ENCODE results near the gene CDHR3. TPM values are rescaled to one million over a fixed set of nuclear protein-coding genes. Genes with fewer than 3 reads are reported as not detected.

Gene CDHR3
- total and polyA plus RNA-seq, 9 of the 15 experiments (the other 6 are each of a cell fraction or from before 2014, with no cell fraction given): 0.03 to 0.66 (median 0.24) TPM; not detected in 1

GRCh38 chr7:106015381-106016218, 52.5 kb downstream of the CDHR3 start (continued):
- TF ChIP-seq CREB3 (tag; conservative IDR thresholded peaks at IDR 0.05; ENCODE audit: low read depth) (no peak), ZNF586 (CRISPR knock-in tag; conservative IDR thresholded peaks at IDR 0.05) (no peak), POU5F1 (IDR thresholded peaks at IDR 0.05; ENCODE audit: borderline replicate concordance, low read depth, low read length, partially characterized antibody) (no peak), DPF2 (IDR thresholded peaks at IDR 0.05) (no peak), PHF21A (IDR thresholded peaks at IDR 0.05; ENCODE audit: borderline replicate concordance, low read depth) (no peak), NCOA4 (IDR thresholded peaks at IDR 0.05; ENCODE audit: partially characterized antibody) (no peak), ZNF512 (tag; IDR thresholded peaks at IDR 0.05) (no peak), IRF1 (CRISPR knock-in tag; IDR thresholded peaks at IDR 0.05; ENCODE audit: borderline replicate concordance) (no peak), CTBP1 (IDR thresholded peaks at IDR 0.05; ENCODE audit: borderline replicate concordance) (peak; percentile 25; the same call in 1 of the 2 replicates), RFX7 (CRISPR knock-in tag; IDR thresholded peaks at IDR 0.05) (no peak), NR3C1 (CRISPR knock-in tag; IDR thresholded peaks at IDR 0.05) (no peak), USF2 (CRISPR knock-in tag; IDR thresholded peaks at IDR 0.05) (no peak), HNRNPL (IDR thresholded peaks at IDR 0.05; ENCODE audit: low read depth, low read length) (no peak), PCBP2 (IDR thresholded peaks at IDR 0.05; ENCODE audit: low read depth, low read length, poor library complexity, severe bottlenecking) (no peak), SREBF1 (IDR thresholded peaks at IDR 0.05; ENCODE audit: borderline replicate concordance, low read depth, low read length) (no peak), CBFA2T2 (conservative IDR thresholded peaks at IDR 0.05) (peak; percentile 65), RBM25 (IDR thresholded peaks at IDR 0.05; ENCODE audit: low read depth, low read length, severe bottlenecking) (no peak), ZC3H11A (IDR thresholded peaks at IDR 0.05; ENCODE audit: low read depth, low read length) (no peak), ILK (tag; IDR thresholded peaks at IDR 0.05; ENCODE audit: borderline replicate concordance, low read depth) (no peak), CGGBP1 (CRISPR knock-in tag; IDR thresholded peaks at IDR 0.05) (no peak), FUS (optimal IDR thresholded peaks at IDR 0.05; ENCODE audit: low read depth, low read length) (no peak), GTF2B (IDR thresholded peaks at IDR 0.05; ENCODE audit: extremely low read depth, insufficient read length) (no peak)

All from K562 (cell line).